ENCODE data around the gene PHYKPL.

GRCh38 chr5:178252258-178252657 lies 19.7 kb upstream of the PHYKPL start:
- no peak for TF ChIP-seq CTCF (optimal IDR thresholded peaks at IDR 0.05 in 1 of 3, IDR thresholded peaks at IDR 0.05 in 1 of 3, conservative IDR thresholded peaks at IDR 0.05 in 1 of 3; ENCODE audit: extremely low read depth in 1 of 3, insufficient read depth in 2 of 3, low read length in 3 of 3)
- TF ChIP-seq EZH2 (IDR thresholded peaks at IDR 0.05; ENCODE audit: low read length): no peak
